AG09319 (cell line): ENCODE data around the gene FAM83G.

Source experiments
- DNase-seq: peaks from one replicate; pipeline ENCODE4 v3.0.0-alpha.2; 2010; ENCODE audit warnings: low read depth; ENCODE audit errors: extremely low read depth
- CTCF ChIP-seq: IDR thresholded peaks from 2 replicates; pipeline ENCODE4 v1.5.1; 2011; ENCODE audit warnings: low read depth, mild to moderate bottlenecking, inconsistent platforms, low read length, moderate library complexity

Gene FAM83G

GRCh38 chr17:19019041-19019941, 14.7 kb upstream of the FAM83G start:
- no peak for TF ChIP-seq CTCF
- no peak for DNase-seq

GRCh38 chr17:19018600-19018950, 14.0 kb upstream of the FAM83G start:
- no peak for DNase-seq
- TF ChIP-seq CTCF = no peak

- no peak for TF ChIP-seq CTCF
- no peak for DNase-seq
These were observed 13.4 kb upstream of the FAM83G start for GRCh38 chr17:19017804-19018599.

GRCh38 chr17:19017401-19017800, 12.8 kb upstream of the FAM83G start:
- DNase-seq = no peak
- TF ChIP-seq CTCF = no peak

GRCh38 chr17:19016881-19017280, 12.3 kb upstream of the FAM83G start:
- DNase-seq = no peak

GRCh38 chr17:19016297-19016696, 11.7 kb upstream of the FAM83G start:
- no peak for TF ChIP-seq CTCF
- DNase-seq = no peak

More at GRCh38 chr17:19016881-19017280, 12.3 kb upstream of the FAM83G start:
- no peak for TF ChIP-seq CTCF

GRCh38 chr17:19015428-19015827, 10.9 kb upstream of the FAM83G start:
- TF ChIP-seq CTCF = no peak
- DNase-seq = no peak
